ENCODE results near the gene FIGNL2.
"Not testable (repeated sequence)": the region's sequence is repeated elsewhere in the genome, so short reads cannot be mapped to it uniquely, and the experiment has no call there.

The FIGNL2 gene

GRCh38 chr12:51889216-51890132 lies 41.0 kb upstream of the FIGNL2 start:
- Histone ChIP-seq H3K27ac (peak overlapping the region; percentile 13), H3K4me1 (peaks cover 35% of the 10 kb centered on the region), H3K79me2 (no peaks in the 10 kb centered on the region), H3K36me3 (ENCODE audit: control insufficient read depth, insufficient read depth, low read length) (no peaks in the 10 kb centered on the region), H3K27me3 (ENCODE audit: control insufficient read depth, insufficient read depth, low read length) (no peaks in the 10 kb centered on the region), H3K4me2 (ENCODE audit: low read length) (no peak overlapping the region), H3K4me3 (ENCODE audit: low read depth, low read length) (no peak overlapping the region), H3K9me3 (ENCODE audit: control insufficient read depth, low read length) (no peaks in the 10 kb centered on the region), H3K9ac (no peak overlapping the region), H2AFZ (peak overlapping the region; percentile 61)
- TF ChIP-seq CTCF (IDR thresholded peaks at IDR 0.05): peak; percentile 27

- H3K36me3 ChIP-seq (ENCODE audit: control insufficient read depth, insufficient read depth, low read length): no peaks in the 10 kb centered on the region
- no peaks in the 10 kb centered on the region for H3K9me3 ChIP-seq (ENCODE audit: control insufficient read depth, low read length)
- peaks cover 42% of the 10 kb centered on the region for H3K4me1 ChIP-seq
- peak overlapping the region; percentile 61 for H2AFZ ChIP-seq
- H3K27me3 ChIP-seq (ENCODE audit: control insufficient read depth, insufficient read depth, low read length): no peaks in the 10 kb centered on the region
- peak overlapping the region; percentile 29 for H3K27ac ChIP-seq
- TF ChIP-seq CTCF (IDR thresholded peaks at IDR 0.05): no peak
- H3K79me2 ChIP-seq: no peaks in the 10 kb centered on the region
- H3K4me2 ChIP-seq (ENCODE audit: low read length): peak overlapping the region; percentile 39
- H3K9ac ChIP-seq: no peak overlapping the region
- no peak overlapping the region for H3K4me3 ChIP-seq (ENCODE audit: low read depth, low read length)
These were observed 40.0 kb upstream of the FIGNL2 start for GRCh38 chr12:51888316-51889215.

GRCh38 chr12:51887476-51888315 lies 39.2 kb upstream of the FIGNL2 start, which contains the start of gene ANKRD33:
ANKRD33 (plus strand) TSS chr12:51888103; CDS start chr12:51888187, 84 bp downstream.
- Histone ChIP-seq H3K27me3 (ENCODE audit: control insufficient read depth, insufficient read depth, low read length) (no peaks in the 10 kb centered on the region), H3K36me3 (ENCODE audit: control insufficient read depth, insufficient read depth, low read length) (no peaks in the 10 kb centered on the region), H3K4me3 (ENCODE audit: low read depth, low read length) (no peak within 1 kb of the TSS), H3K9me3 (ENCODE audit: control insufficient read depth, low read length) (no peaks in the 10 kb centered on the region), H3K4me2 (ENCODE audit: low read length) (peak within 1 kb of the TSS; percentile 39), H3K9ac (no peak within 1 kb of the TSS), H3K27ac (peak within 1 kb of the TSS; percentile 29), H3K79me2 (no peaks in the 10 kb centered on the region), H2AFZ (peak within 1 kb of the TSS; percentile 61), H3K4me1 (peaks cover 50% of the 10 kb centered on the region)
- TF ChIP-seq CTCF (IDR thresholded peaks at IDR 0.05): no peak

GRCh38 chr12:51886021-51886710 lies 37.6 kb upstream of the FIGNL2 start:
- no peak for TF ChIP-seq CTCF (IDR thresholded peaks at IDR 0.05)
- no peak overlapping the region for H3K4me3 ChIP-seq (ENCODE audit: low read depth, low read length)
- H3K9ac ChIP-seq: no peak overlapping the region
- H3K36me3 ChIP-seq (ENCODE audit: control insufficient read depth, insufficient read depth, low read length): no peaks in the 10 kb centered on the region
- H3K79me2 ChIP-seq: no peaks in the 10 kb centered on the region
- H2AFZ ChIP-seq: peak overlapping the region; percentile 6
- no peaks in the 10 kb centered on the region for H3K9me3 ChIP-seq (ENCODE audit: control insufficient read depth, low read length)
- H3K4me1 ChIP-seq: peaks cover 51% of the 10 kb centered on the region
- peak overlapping the region; percentile 70 for H3K27ac ChIP-seq
- no peaks in the 10 kb centered on the region for H3K27me3 ChIP-seq (ENCODE audit: control insufficient read depth, insufficient read depth, low read length)
- H3K4me2 ChIP-seq (ENCODE audit: low read length): peak overlapping the region; percentile 5

- peaks cover 51% of the 10 kb centered on the region for H3K4me1 ChIP-seq
- H3K9ac ChIP-seq; H3K79me2 ChIP-seq; H3K36me3 ChIP-seq (ENCODE audit: control insufficient read depth, insufficient read depth, low read length); H3K27me3 ChIP-seq (ENCODE audit: control insufficient read depth, insufficient read depth, low read length); H3K9me3 ChIP-seq (ENCODE audit: control insufficient read depth, low read length); H3K4me3 ChIP-seq (ENCODE audit: low read depth, low read length): not testable (repeated sequence)
- peak overlapping the region; percentile 6 for H2AFZ ChIP-seq
- peak overlapping the region; percentile 70 for H3K27ac ChIP-seq
- peak overlapping the region; percentile 5 for H3K4me2 ChIP-seq (ENCODE audit: low read length)
These were observed 36.9 kb upstream of the FIGNL2 start for GRCh38 chr12:51885294-51886020.

Data from parathyroid adenoma (tissue), 2 donors.